Bronchial epithelial cell (primary cell): ENCODE data around the gene TM9SF4. TPM values are rescaled to one million over a fixed set of nuclear protein-coding genes. Genes with fewer than 3 reads are reported as not detected.

ENCODE experiments used
- DNase-seq: peaks from one replicate; pipeline ENCODE4 v3.0.0-alpha.2; 2010; ENCODE audit warnings: low read depth
- FAIRE-seq: peaks from 2 replicates; lab custom pipeline; 2011; peaks lifted over from hg19 to GRCh38; lab: Jason Lieb, UNC
- H3K27me3 ChIP-seq: 2 replicates; pipeline ENCODE4 v1.5.1; 2011; ENCODE audit warnings: low read length; ENCODE audit not compliant: control insufficient read depth, insufficient read depth
- H3K36me3 ChIP-seq: 2 replicates; pipeline ENCODE4 v1.5.1; 2011; ENCODE audit warnings: low read length; ENCODE audit not compliant: control insufficient read depth, insufficient read depth
- H3K4me3 ChIP-seq: 2 replicates; pipeline ENCODE4 v1.5.1; 2011; ENCODE audit warnings: mild to moderate bottlenecking, low read depth, low read length, control low read depth
- CTCF ChIP-seq: IDR thresholded peaks from 2 replicates; pipeline ENCODE4 v1.5.1; 2011; ENCODE audit warnings: mild to moderate bottlenecking, moderate library complexity, low read length, control low read depth, inconsistent platforms; ENCODE audit not compliant: insufficient read depth, severe bottlenecking
- total RNA-seq: library from RNA; depleted of rRNA; stranded (reverse); fragments of >200 nt; gene quantifications from 2 replicates; pipeline ENCODE4 v1.2.1, GENCODE V29; 2014

The TM9SF4 gene
- total RNA-seq, 1 donor from 2014 or later, result 19.0 TPM

DNA sequence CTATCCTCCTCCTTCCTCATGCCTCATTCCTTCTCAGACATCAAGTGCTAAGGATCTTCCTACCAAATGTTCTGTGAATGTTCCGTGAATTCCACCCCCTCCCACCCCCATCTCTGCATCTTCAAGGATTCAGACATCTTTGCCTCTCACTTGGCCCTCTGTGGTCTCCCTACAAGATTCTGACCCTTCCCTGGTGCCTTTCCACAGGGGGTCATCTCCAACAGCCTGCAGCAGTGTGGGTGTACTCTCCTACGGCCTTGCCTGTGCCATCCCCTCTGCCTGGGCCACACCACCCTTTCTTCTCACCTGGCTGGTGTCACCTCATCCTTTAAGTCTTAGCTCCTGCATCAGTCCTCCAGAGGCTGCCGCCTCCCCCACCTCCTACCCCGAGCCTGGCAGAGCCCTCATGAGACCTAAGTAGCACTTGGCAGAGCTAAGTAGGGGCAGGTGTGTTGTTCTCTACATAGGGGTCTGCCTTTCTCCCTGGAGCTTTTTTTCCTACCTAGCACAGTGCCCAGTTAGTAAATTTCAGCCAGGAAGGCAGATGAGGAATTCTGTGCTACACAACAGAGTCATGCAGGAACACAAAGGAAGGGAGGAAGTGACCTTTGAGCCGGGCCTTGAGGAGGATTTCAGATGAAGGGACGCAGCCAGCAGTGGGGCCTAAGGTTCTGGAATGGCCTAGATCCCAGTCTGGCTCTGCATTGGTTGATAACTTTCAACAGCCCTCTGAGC lies 43.1 kb downstream of the TM9SF4 start:
- no peak for TF ChIP-seq CTCF
- DNase-seq, result no peak
- Histone ChIP-seq H3K4me3 (no peak overlapping the region), H3K36me3 (peaks cover 30% of the 10 kb centered on the region), H3K27me3 (no peaks in the 10 kb centered on the region)
- FAIRE-seq, result no peak

- TF ChIP-seq CTCF, result no peak
- Histone ChIP-seq H3K36me3 (peaks cover 36% of the 10 kb centered on the region), H3K27me3 (no peaks in the 10 kb centered on the region), H3K4me3 (no peak overlapping the region)
- FAIRE-seq (no peak), DNase-seq (no peak)
Observed at GRCh38 chr20:32153156-32153665, 43.7 kb downstream of the TM9SF4 start.

DNA sequence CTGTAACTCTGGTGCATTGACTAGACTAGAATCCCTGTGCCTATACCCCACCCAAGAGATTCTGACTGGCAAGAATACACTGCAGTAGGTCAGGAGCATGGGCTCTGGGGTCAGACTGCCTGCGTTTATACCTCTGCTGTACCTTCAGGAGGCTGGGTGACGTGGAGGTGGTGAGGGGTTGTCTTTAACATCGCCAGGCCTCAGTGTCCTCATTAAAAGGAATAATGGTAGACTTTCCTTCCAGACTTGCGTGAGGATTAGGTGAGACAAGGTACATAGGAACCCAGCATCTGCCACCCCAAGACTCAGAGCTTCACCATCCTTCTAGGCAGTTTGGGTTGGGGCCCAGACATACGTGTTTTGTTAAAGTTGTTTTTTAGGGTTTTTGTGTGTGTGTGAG lies 44.3 kb downstream of the TM9SF4 start:
- no peaks in the 10 kb centered on the region for H3K27me3 ChIP-seq
- DNase-seq (no peak), FAIRE-seq (no peak)
- H3K4me3 ChIP-seq, result no peak overlapping the region
- no peak for TF ChIP-seq CTCF
- peaks cover 39% of the 10 kb centered on the region for H3K36me3 ChIP-seq

DNA sequence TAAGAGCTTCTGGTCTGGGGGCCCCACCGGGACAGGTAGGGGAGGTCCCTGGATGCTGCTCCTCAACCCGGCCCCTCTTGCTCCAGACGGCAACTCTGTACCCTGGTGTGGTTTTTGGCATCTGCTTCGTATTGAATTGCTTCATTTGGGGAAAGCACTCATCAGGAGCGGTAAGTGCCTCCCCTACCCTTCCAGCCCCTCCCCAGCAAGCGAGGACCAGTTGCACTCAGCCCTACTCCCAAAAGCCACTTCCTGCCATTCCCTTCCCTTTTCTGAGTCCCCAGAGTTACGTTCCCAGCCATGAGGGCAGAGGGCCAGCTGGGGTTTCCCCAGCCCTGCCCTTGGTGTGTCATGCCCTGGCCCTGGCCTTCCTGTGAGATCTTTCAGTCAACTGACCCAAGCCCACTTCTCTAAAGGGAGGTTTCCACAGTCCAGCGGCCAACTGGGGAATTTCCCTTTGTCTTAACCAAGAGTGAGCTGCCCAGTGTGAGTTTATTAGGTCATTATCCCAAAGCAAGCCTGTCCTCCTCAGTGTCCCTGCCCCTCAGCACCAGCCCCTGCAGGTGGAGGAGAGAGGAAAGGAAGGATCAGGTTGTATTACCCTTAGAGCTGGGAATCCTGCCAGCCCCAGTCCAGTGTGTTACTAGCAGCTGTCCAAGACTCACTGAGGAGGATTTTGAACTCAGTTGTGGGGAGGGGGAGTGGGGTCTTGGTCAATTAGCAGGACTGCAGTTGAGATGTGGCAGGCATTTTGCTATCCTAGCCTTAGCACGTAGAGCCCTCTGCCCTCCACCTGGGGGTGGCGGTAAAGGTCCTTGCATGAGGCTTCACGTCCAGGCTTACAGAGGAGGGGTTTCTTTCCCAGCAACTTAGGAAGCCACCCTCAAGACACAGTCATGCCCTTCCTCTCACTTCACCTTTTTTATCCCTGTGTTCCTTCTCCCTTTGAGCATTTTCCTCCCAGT lies 45.8 kb downstream of the TM9SF4 start:
- DNase-seq (peak; percentile 71), FAIRE-seq (no peak)
- Histone ChIP-seq H3K27me3 (no peaks in the 10 kb centered on the region), H3K36me3 (peaks cover 41% of the 10 kb centered on the region), H3K4me3 (no peak overlapping the region)
- TF ChIP-seq CTCF, result peak; percentile 46

GRCh38 chr20:32157611-32158010 lies 48.1 kb downstream of the TM9SF4 start:
- Histone ChIP-seq H3K4me3 (no peak overlapping the region), H3K27me3 (no peaks in the 10 kb centered on the region), H3K36me3 (peaks cover 38% of the 10 kb centered on the region)
- FAIRE-seq (no peak), DNase-seq (no peak)
- no peak for TF ChIP-seq CTCF
